ENCODE data around the gene GLRA3.

Gene GLRA3

DNA sequence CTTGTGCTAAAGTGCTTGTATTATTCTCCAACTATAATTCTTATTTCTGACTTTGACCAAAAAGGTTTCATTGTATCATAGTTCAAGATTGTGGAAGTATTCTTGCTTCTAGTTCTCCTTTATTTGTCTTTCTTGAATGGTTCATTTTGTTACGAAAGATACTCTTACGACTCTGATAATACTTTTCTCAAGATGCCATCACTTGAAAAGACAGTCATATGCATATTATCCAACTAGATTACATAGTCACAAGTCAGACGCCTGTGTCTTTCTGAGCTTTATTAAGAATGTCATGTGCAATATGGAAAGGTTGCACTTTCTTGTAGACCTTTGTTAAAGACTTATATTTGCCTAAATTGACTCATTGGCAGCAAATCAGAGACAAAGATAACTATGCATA is 235.3 kb downstream of the GLRA3 start:
- no peaks in the 10 kb centered on the region for H3K9me3 ChIP-seq (ENCODE audit: control insufficient read depth in 1 of 2, low read length in 2 of 2)
- H3K4me3 ChIP-seq (ENCODE audit: low read depth in 1 of 2, low read length in 2 of 2) = no peak overlapping the region
- H3K27me3 ChIP-seq (ENCODE audit: low read depth, low read length) = no peaks in the 10 kb centered on the region
- H3K36me3 ChIP-seq (ENCODE audit: control insufficient read depth in 1 of 2, insufficient read depth in 2 of 2, low read length in 2 of 2) = no peaks in the 10 kb centered on the region
- H3K4me1 ChIP-seq (ENCODE audit: control insufficient read depth in 1 of 2, insufficient read depth in 2 of 2, low read length in 2 of 2) = no peaks in the 10 kb centered on the region
- H3K27ac ChIP-seq (ENCODE audit: low read length) = no peak overlapping the region

DNA sequence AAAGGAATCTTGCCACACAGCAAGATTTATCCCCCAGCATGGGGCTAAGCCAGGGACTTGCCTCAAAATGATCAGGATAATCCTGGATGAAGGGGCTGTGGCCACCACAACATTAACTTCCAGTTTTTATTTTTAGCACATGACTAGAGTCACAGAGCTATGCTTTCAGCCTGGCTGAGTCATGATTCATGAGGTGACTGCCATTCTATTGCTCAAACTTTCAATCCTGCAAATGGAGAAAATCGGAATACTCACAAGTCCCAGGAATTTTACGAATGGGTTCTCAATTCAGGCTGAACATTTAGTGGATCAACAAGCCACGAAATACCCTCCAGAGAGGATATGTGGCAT is 236.1 kb downstream of the GLRA3 start:
- no peaks in the 10 kb centered on the region for H3K36me3 ChIP-seq (ENCODE audit: control insufficient read depth in 1 of 2, insufficient read depth in 2 of 2, low read length in 2 of 2)
- no peaks in the 10 kb centered on the region for H3K4me1 ChIP-seq (ENCODE audit: control insufficient read depth in 1 of 2, insufficient read depth in 2 of 2, low read length in 2 of 2)
- no peaks in the 10 kb centered on the region for H3K27me3 ChIP-seq (ENCODE audit: low read depth, low read length)
- H3K9me3 ChIP-seq (ENCODE audit: control insufficient read depth in 1 of 2, low read length in 2 of 2) = no peaks in the 10 kb centered on the region
- H3K27ac ChIP-seq (ENCODE audit: low read length) = no peak overlapping the region
- H3K4me3 ChIP-seq (ENCODE audit: low read depth in 1 of 2, low read length in 2 of 2) = no peak overlapping the region

GRCh38 chr4:174592256-174592984 is 236.6 kb downstream of the GLRA3 start:
- Histone ChIP-seq H3K9me3 (ENCODE audit: control insufficient read depth in 1 of 2, low read length in 2 of 2) (no peaks in the 10 kb centered on the region), H3K4me1 (ENCODE audit: control insufficient read depth in 1 of 2, insufficient read depth in 2 of 2, low read length in 2 of 2) (no peaks in the 10 kb centered on the region), H3K27me3 (ENCODE audit: low read depth, low read length) (no peaks in the 10 kb centered on the region), H3K27ac (ENCODE audit: low read length) (no peak overlapping the region), H3K36me3 (ENCODE audit: control insufficient read depth in 1 of 2, insufficient read depth in 2 of 2, low read length in 2 of 2) (no peaks in the 10 kb centered on the region), H3K4me3 (ENCODE audit: low read depth in 1 of 2, low read length in 2 of 2) (no peak overlapping the region)

- H3K9me3 ChIP-seq (ENCODE audit: control insufficient read depth in 1 of 2, low read length in 2 of 2) = no peaks in the 10 kb centered on the region
Measured at GRCh38 chr4:174591243-174592021, 237.6 kb downstream of the GLRA3 start.

DNA sequence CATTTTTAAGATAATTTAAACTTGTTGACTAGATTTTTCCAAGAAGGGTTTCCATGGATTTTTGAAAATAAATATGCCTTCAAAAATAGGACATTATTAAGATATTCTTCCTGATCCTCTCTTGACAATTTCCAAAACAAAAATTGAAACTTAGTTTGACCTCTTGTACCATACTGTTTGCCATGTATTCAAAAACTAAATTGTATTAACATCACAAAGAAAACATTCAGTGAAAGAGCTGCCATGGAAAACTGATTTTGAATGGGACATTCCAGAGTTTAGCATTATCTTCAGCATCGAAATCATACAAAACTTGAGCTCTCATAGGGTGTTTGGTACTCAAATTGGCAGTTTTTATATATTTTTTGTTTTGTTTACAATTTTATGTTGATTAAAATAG is 238.7 kb downstream of the GLRA3 start:
- no peak overlapping the region for H3K4me3 ChIP-seq (ENCODE audit: low read depth in 1 of 2, low read length in 2 of 2)
- H3K27me3 ChIP-seq (ENCODE audit: low read depth, low read length) = no peaks in the 10 kb centered on the region
- H3K4me1 ChIP-seq (ENCODE audit: control insufficient read depth in 1 of 2, insufficient read depth in 2 of 2, low read length in 2 of 2) = no peaks in the 10 kb centered on the region
- no peaks in the 10 kb centered on the region for H3K9me3 ChIP-seq (ENCODE audit: control insufficient read depth in 1 of 2, low read length in 2 of 2)
- H3K36me3 ChIP-seq (ENCODE audit: control insufficient read depth in 1 of 2, insufficient read depth in 2 of 2, low read length in 2 of 2) = no peaks in the 10 kb centered on the region
- no peak overlapping the region for H3K27ac ChIP-seq (ENCODE audit: low read length)

More at GRCh38 chr4:174591243-174592021, 237.6 kb downstream of the GLRA3 start:
- Histone ChIP-seq H3K27me3 (ENCODE audit: low read depth, low read length) (no peaks in the 10 kb centered on the region), H3K4me1 (ENCODE audit: control insufficient read depth in 1 of 2, insufficient read depth in 2 of 2, low read length in 2 of 2) (no peaks in the 10 kb centered on the region), H3K36me3 (ENCODE audit: control insufficient read depth in 1 of 2, insufficient read depth in 2 of 2, low read length in 2 of 2) (no peaks in the 10 kb centered on the region), H3K4me3 (ENCODE audit: low read depth in 1 of 2, low read length in 2 of 2) (no peak overlapping the region), H3K27ac (ENCODE audit: low read length) (no peak overlapping the region)

Measured in muscle layer of duodenum (tissue), 2 donors.